ENCODE data around the gene BCAS1. TPM values are rescaled to one million over a fixed set of nuclear protein-coding genes. Genes with fewer than 3 reads are reported as not detected.

The BCAS1 gene
- total RNA-seq, 1 donor from 2014 or later: 0.32 TPM

GRCh38 chr20:53939572-53940359 lies 130.6 kb downstream of the BCAS1 start:
- peak; percentile 87 for DNase-seq
- peaks cover 6% of the 10 kb centered on the region for H3K9me3 Mint-ChIP-seq (ENCODE audit: unreplicated experiment)
- peaks cover 2% of the 10 kb centered on the region for H3K27me3 Mint-ChIP-seq (ENCODE audit: unreplicated experiment)
- peaks cover 35% of the 10 kb centered on the region for H3K4me1 Mint-ChIP-seq (ENCODE audit: low read depth, unreplicated experiment)
- peak overlapping the region; percentile 65 for H3K27ac Mint-ChIP-seq (ENCODE audit: unreplicated experiment)
- peak overlapping the region; percentile 57 for H3K4me3 Mint-ChIP-seq (ENCODE audit: unreplicated experiment)
- no peaks in the 10 kb centered on the region for H3K36me3 Mint-ChIP-seq (ENCODE audit: unreplicated experiment)
- peak; percentile 61 for TF ChIP-seq CTCF (IDR thresholded peaks at IDR 0.05; ENCODE audit: partially characterized antibody, unreplicated experiment)

GRCh38 chr20:53939190-53939571 lies 131.2 kb downstream of the BCAS1 start:
- DNase-seq: no peak
- TF ChIP-seq CTCF (IDR thresholded peaks at IDR 0.05; ENCODE audit: partially characterized antibody, unreplicated experiment): no peak
- Mint-ChIP-seq H3K4me3 (ENCODE audit: unreplicated experiment) (no peak overlapping the region), H3K9me3 (ENCODE audit: unreplicated experiment) (peaks cover 5% of the 10 kb centered on the region), H3K4me1 (ENCODE audit: low read depth, unreplicated experiment) (peaks cover 33% of the 10 kb centered on the region), H3K27ac (ENCODE audit: unreplicated experiment) (no peak overlapping the region), H3K36me3 (ENCODE audit: unreplicated experiment) (no peaks in the 10 kb centered on the region), H3K27me3 (ENCODE audit: unreplicated experiment) (peaks cover 2% of the 10 kb centered on the region)

- Mint-ChIP-seq H3K4me1 (ENCODE audit: low read depth, unreplicated experiment) (peaks cover 29% of the 10 kb centered on the region), H3K27me3 (ENCODE audit: unreplicated experiment) (peaks cover 2% of the 10 kb centered on the region), H3K27ac (ENCODE audit: unreplicated experiment) (no peak overlapping the region), H3K4me3 (ENCODE audit: unreplicated experiment) (no peak overlapping the region), H3K9me3 (ENCODE audit: unreplicated experiment) (peaks cover 5% of the 10 kb centered on the region), H3K36me3 (ENCODE audit: unreplicated experiment) (no peaks in the 10 kb centered on the region)
- TF ChIP-seq CTCF (IDR thresholded peaks at IDR 0.05; ENCODE audit: partially characterized antibody, unreplicated experiment): no peak
- no peak for DNase-seq
Observed at GRCh38 chr20:53938739-53939138, 131.7 kb downstream of the BCAS1 start.

GRCh38 chr20:53937929-53938367 lies 132.4 kb downstream of the BCAS1 start:
- peaks cover 2% of the 10 kb centered on the region for H3K27me3 Mint-ChIP-seq (ENCODE audit: unreplicated experiment)
- H3K4me1 Mint-ChIP-seq (ENCODE audit: low read depth, unreplicated experiment): peaks cover 26% of the 10 kb centered on the region
- H3K36me3 Mint-ChIP-seq (ENCODE audit: unreplicated experiment): no peaks in the 10 kb centered on the region
- DNase-seq: no peak
- peaks cover 5% of the 10 kb centered on the region for H3K9me3 Mint-ChIP-seq (ENCODE audit: unreplicated experiment)
- H3K27ac Mint-ChIP-seq (ENCODE audit: unreplicated experiment): no peak overlapping the region
- TF ChIP-seq CTCF (IDR thresholded peaks at IDR 0.05; ENCODE audit: partially characterized antibody, unreplicated experiment): no peak
- no peak overlapping the region for H3K4me3 Mint-ChIP-seq (ENCODE audit: unreplicated experiment)

GRCh38 chr20:53937339-53937741 lies 133.1 kb downstream of the BCAS1 start:
- no peak for TF ChIP-seq CTCF (IDR thresholded peaks at IDR 0.05; ENCODE audit: partially characterized antibody, unreplicated experiment)
- Mint-ChIP-seq H3K36me3 (ENCODE audit: unreplicated experiment) (no peaks in the 10 kb centered on the region), H3K27ac (ENCODE audit: unreplicated experiment) (no peak overlapping the region), H3K4me1 (ENCODE audit: low read depth, unreplicated experiment) (peaks cover 24% of the 10 kb centered on the region), H3K27me3 (ENCODE audit: unreplicated experiment) (peaks cover 2% of the 10 kb centered on the region), H3K4me3 (ENCODE audit: unreplicated experiment) (no peak overlapping the region), H3K9me3 (ENCODE audit: unreplicated experiment) (peaks cover 5% of the 10 kb centered on the region)
- DNase-seq: no peak

Data from glutamatergic neuron (in vitro differentiated cells).